Astrocyte of the spinal cord (primary cell): ENCODE data around the gene ALPG.
"Not testable (repeated sequence)": the region's sequence is repeated elsewhere in the genome, so short reads cannot be mapped to it uniquely, and the experiment has no call there.

Experiments used
- DNase-seq: peaks from one replicate; pipeline ENCODE4 v3.0.0; 2011; ENCODE audit warnings: low read depth, low spot score
- H3K4me3 ChIP-seq: 2 replicates; pipeline ENCODE4 v1.5.1; 2011; ENCODE audit warnings: low read depth, mild to moderate bottlenecking, low read length, moderate library complexity
- CTCF ChIP-seq: IDR thresholded peaks from 2 replicates; pipeline ENCODE4 v1.5.1; 2012; ENCODE audit warnings: low read depth, mild to moderate bottlenecking, low read length, inconsistent platforms
- in situ Hi-C: cut with HindIII; loops from 2 replicates; pipeline ENCODE4 v1.10.0; 2017; ENCODE audit warnings: low sequenced_read_pairs

The ALPG gene

GRCh38 chr2:232402518-232402917, 4.1 kb upstream of the ALPG start:
- H3K4me3 ChIP-seq: no peak overlapping the region
- DNase-seq: no peak
- TF ChIP-seq CTCF: no peak
- in situ Hi-C loops: no loop called here

GRCh38 chr2:232405943-232406510, 617 bp upstream of the ALPG start:
- in situ Hi-C loops: no loop called here
- H3K4me3 ChIP-seq: no peak overlapping the region
- no peak for DNase-seq
- no peak for TF ChIP-seq CTCF

- H3K4me3 ChIP-seq, DNase-seq, in situ Hi-C loops: not testable (repeated sequence)
These were observed 945 bp downstream of the ALPG start for GRCh38 chr2:232407428-232408150.

- H3K4me3 ChIP-seq, in situ Hi-C loops, DNase-seq: not testable (repeated sequence)
These were observed 1.6 kb downstream of the ALPG start for GRCh38 chr2:232408269-232408668.

GRCh38 chr2:232409617-232410016, 3.0 kb downstream of the ALPG start:
- DNase-seq, H3K4me3 ChIP-seq, in situ Hi-C loops: not testable (repeated sequence)

- DNase-seq: no peak
- no peak overlapping the region for H3K4me3 ChIP-seq
- in situ Hi-C loops: no loop called here
- TF ChIP-seq CTCF: no peak
These were observed 3.7 kb downstream of the ALPG start for GRCh38 chr2:232410238-232410900.

- DNase-seq: no peak
- no peak overlapping the region for H3K4me3 ChIP-seq
- no peak for TF ChIP-seq CTCF
- in situ Hi-C loops: no loop called here
These were observed 5.4 kb downstream of the ALPG start for GRCh38 chr2:232411901-232412629.

GRCh38 chr2:232412986-232413385, 6.3 kb downstream of the ALPG start:
- no peak overlapping the region for H3K4me3 ChIP-seq
- in situ Hi-C loops: no loop called here
- no peak for TF ChIP-seq CTCF
- DNase-seq: no peak
